Muscle layer of colon (tissue), 2 donors: Measurements from ENCODE around the gene CCDC8.
"Not testable (repeated sequence)": the region's sequence is repeated elsewhere in the genome, so short reads cannot be mapped to it uniquely, and the experiment has no call there.

ENCODE experiments used
- H3K27ac ChIP-seq: one replicate; pipeline ENCODE4 v1.7.0; 2013; ENCODE audit warnings: low read depth, mild to moderate bottlenecking, low read length, moderate library complexity
- H3K27me3 ChIP-seq, 2 donors: one replicate each; pipeline ENCODE4 v1.7.0; 2013; ENCODE audit warnings: low read length in 2 of 2, mild to moderate bottlenecking in 2 of 2; ENCODE audit not compliant: insufficient read depth in 2 of 2, control insufficient read depth in 1 of 2
- H3K36me3 ChIP-seq: one replicate; pipeline ENCODE4 v1.7.0; 2013; ENCODE audit warnings: mild to moderate bottlenecking, low read length; ENCODE audit not compliant: insufficient read depth
- H3K4me1 ChIP-seq: one replicate; pipeline ENCODE4 v1.7.0; 2013; ENCODE audit warnings: mild to moderate bottlenecking, low read length; ENCODE audit not compliant: insufficient read depth
- H3K4me3 ChIP-seq, 2 donors: one replicate each; pipeline ENCODE4 v1.7.0; 2013; ENCODE audit warnings: low read length in 2 of 2, low read depth in 1 of 2, mild to moderate bottlenecking in 1 of 2, moderate library complexity in 1 of 2
- H3K9ac ChIP-seq: one replicate; pipeline ENCODE4 v1.7.0; 2013; ENCODE audit warnings: low read length
- H3K9me3 ChIP-seq: one replicate; pipeline ENCODE4 v1.7.0; 2013; ENCODE audit warnings: mild to moderate bottlenecking, low read length
- donor health status: abdominal sarcoma.
- donor health status: Adenocarcinoma of cecum.

Gene CCDC8

DNA sequence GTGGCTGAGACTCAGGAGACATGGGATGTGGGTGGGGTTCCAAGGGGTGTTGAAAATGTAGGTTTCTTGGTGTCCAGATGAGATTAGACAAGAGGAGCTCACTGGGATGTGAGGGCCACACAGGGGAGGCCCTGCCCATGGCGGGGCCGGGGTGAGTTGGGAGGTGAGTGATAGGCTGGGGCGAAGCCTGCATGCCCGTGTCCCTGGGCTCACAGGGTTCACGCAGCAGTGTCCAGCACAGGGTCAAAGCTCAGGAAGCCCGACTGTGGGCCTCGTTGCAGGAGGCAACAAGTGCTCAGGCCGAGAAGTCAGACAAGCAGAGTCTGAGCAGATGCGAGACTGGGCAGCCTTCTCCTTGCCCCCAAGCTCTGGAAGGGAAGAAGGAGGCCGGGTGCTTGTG, 27.2 kb downstream of the CCDC8 start:
- Histone ChIP-seq H3K9ac (no peak overlapping the region), H3K9me3 (no peaks in the 10 kb centered on the region), H3K4me1 (no peaks in the 10 kb centered on the region), H3K4me3 (no peak overlapping the region), H3K27ac (no peak overlapping the region), H3K36me3 (peaks cover 69% of the 10 kb centered on the region), H3K27me3 (no peaks in the 10 kb centered on the region)

DNA sequence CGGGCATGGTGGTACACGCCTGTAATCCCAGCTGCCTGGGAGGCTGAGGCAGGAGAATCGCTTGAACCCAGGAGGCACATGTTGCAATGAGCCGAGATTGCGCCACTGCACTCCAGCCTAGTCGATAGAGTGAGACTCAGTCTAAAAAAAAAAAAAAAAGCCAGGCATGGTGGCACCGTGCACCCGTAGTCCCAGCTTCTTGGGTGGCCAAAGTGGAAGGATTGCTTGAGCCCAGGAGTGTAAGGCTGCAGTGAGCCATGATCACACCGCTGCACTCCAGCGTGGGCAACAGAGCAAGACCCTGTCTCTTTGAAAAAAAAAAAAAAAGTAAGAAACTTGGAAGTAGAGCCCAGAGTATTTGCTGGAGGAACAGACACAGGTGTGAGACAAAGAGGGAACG, 27.7 kb downstream of the CCDC8 start:
- H3K9me3 ChIP-seq, result no peaks in the 10 kb centered on the region
- H3K4me3 ChIP-seq, result no peak overlapping the region
- no peaks in the 10 kb centered on the region for H3K4me1 ChIP-seq
- peaks cover 66% of the 10 kb centered on the region for H3K36me3 ChIP-seq
- H3K9ac ChIP-seq, result no peak overlapping the region
- H3K27me3 ChIP-seq, result no peaks in the 10 kb centered on the region
- no peak overlapping the region for H3K27ac ChIP-seq

DNA sequence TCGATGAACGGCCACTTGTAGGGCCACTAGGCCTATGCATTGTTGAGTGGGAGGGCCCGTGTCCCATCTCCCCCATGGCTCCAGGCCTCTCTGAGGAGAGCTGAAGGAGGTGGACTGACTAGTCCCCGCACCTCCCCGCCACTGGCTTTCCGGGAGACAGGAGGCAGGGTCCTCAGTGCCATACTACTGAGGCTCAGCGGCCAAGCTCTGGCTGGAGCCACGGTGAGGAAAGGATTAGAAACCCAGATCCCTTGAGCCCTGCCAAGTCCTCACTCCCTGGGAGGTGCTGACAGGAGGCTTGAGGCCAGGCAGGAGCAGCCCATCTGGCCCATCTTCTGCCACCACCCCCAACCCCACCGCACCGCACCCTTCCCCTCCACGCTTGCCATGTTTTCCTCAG, 29.0 kb downstream of the CCDC8 start:
- Histone ChIP-seq H3K36me3 (peaks cover 56% of the 10 kb centered on the region), H3K27me3 (no peaks in the 10 kb centered on the region), H3K9ac (no peak overlapping the region), H3K4me1 (no peaks in the 10 kb centered on the region), H3K9me3 (no peaks in the 10 kb centered on the region), H3K27ac (no peak overlapping the region), H3K4me3 (no peak overlapping the region)

DNA sequence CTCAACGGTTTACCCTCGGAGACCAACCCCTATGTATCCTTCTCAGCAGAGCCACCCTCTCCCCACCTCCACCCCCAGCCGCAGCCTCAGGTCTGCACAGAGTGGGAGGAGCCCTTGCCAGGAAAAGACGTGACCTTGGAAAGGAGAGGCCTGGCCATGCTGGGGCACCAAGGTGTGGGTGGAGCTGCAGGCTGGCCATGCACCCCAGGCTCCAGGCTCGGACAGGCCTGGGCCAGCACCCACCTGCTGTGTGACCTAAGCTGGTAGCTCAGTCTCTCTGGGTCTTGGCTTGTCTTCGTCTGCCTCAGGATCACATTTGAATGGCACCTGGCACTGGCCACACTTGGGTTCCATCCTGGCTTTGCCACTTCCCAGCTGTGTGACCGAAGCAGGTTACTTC, 29.5 kb downstream of the CCDC8 start:
- no peak overlapping the region for H3K9ac ChIP-seq
- H3K4me1 ChIP-seq, result peaks cover under 1% of the 10 kb centered on the region
- no peak overlapping the region for H3K4me3 ChIP-seq
- H3K36me3 ChIP-seq, result peaks cover 51% of the 10 kb centered on the region
- no peaks in the 10 kb centered on the region for H3K27me3 ChIP-seq
- H3K9me3 ChIP-seq, result no peaks in the 10 kb centered on the region
- H3K27ac ChIP-seq, result no peak overlapping the region

DNA sequence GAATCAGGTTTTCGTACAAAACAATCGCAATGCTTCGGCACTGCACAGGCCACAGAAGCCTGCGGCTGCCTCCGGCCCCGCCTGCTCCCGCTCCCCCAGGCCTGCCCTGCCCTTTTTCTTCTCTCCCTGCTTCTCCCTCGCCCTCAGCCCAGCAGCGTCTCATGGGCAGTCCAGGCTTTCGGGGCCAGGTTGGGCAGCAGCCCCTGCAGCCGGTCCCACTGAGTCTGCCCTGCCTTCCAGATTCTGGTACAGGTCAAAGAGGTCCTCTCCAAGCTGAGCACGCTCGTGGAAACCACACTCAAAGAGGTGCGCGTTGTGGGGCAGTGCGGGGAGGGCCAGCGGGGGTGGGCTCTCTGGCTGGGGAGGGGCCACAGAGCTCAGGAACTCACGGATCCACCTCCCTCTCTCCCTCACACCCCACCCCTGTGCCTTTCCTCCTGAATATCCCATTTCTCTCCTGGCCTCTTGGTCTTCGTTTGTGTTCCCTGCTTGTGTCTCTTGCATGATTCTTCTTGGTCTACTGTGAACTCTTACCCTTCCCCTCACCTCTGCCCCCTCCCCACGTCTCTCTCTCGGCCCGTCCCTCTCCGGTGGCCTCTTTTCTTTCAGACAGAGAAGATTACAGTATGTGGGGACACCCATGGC, 30.1 kb downstream of the CCDC8 start:
- Histone ChIP-seq H3K27me3 (no peaks in the 10 kb centered on the region), H3K4me3 (no peak overlapping the region), H3K4me1 (peaks cover 6% of the 10 kb centered on the region), H3K9me3 (no peaks in the 10 kb centered on the region), H3K9ac (no peak overlapping the region), H3K27ac (no peak overlapping the region), H3K36me3 (peaks cover 45% of the 10 kb centered on the region)

DNA sequence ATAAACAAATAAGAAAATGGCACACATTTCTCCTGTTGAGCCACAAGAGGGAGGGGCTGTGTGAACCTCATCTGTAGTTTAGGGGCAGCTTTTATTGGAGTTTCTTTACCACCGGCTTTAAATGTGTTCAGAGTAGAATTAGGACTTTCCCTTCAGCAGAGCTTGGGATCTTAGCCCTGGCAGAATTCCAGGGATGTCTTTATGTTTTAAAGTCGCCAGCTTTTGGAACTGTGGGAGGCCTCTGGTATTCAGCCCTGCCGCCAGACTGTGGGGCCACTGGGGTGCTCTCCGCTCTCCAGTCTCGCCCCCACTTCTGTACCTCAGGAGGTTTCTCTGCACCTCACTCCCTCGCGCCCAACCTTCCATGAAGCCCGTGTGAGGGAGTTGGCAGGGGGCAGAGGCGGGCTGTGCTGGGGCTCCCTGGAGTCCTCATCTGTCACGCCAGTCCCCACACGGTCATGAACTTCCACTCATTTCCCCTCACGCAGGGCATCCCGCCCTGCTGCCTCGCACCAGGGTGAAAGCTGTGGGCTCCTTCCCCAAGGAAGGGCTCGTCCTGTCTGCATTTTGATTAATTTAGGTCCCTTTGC, 31.5 kb downstream of the CCDC8 start:
- no peak overlapping the region for H3K27ac ChIP-seq
- peaks cover 39% of the 10 kb centered on the region for H3K36me3 ChIP-seq
- no peaks in the 10 kb centered on the region for H3K27me3 ChIP-seq
- no peak overlapping the region for H3K9ac ChIP-seq
- no peaks in the 10 kb centered on the region for H3K9me3 ChIP-seq
- H3K4me3 ChIP-seq, result no peak overlapping the region
- H3K4me1 ChIP-seq, result peaks cover 18% of the 10 kb centered on the region

DNA sequence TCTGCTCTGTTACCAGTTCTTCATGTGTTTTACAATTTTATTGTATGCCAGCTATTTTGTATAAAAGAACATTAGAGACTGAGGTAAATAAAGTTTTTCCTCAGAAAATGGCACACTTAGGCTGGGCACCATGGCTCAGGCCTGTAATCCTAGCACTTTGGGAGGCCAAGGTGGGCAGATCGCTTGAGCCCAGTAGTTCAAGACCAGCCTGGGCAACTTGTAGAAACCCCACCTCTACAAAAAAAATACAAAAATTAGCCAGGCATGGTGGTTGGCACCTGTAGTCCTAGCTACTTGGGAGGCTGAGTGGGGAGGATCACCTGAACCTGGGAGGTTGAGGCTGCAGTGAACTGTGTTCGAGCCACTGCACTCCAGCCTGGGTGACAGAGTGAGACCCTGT, 32.0 kb downstream of the CCDC8 start:
- H3K27me3 ChIP-seq, result no peaks in the 10 kb centered on the region
- no peak overlapping the region for H3K4me3 ChIP-seq
- no peaks in the 10 kb centered on the region for H3K9me3 ChIP-seq
- no peak overlapping the region for H3K9ac ChIP-seq
- H3K36me3 ChIP-seq, result peaks cover 44% of the 10 kb centered on the region
- H3K27ac ChIP-seq, result no peak overlapping the region
- peaks cover 18% of the 10 kb centered on the region for H3K4me1 ChIP-seq

DNA sequence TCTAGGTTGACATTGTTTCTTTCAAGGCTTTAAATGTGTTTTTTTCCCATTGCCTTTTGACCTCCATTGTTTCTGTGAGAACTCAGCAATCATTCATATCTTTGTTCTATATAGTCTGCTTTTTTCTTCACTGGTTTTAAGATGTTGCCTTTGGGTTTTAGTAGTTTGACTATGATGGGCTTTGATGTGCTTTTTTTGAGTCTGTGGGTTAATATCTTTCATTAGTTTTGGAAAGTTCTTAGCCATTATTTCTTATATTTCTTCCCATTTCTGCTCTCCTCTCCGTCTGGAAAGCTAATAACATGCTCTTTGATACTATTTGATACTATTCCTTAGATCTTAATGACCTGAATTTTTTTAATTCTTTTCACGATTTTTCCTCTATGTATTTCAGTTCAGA, 32.7 kb downstream of the CCDC8 start:
- Histone ChIP-seq H3K36me3 (peaks cover 51% of the 10 kb centered on the region), H3K4me3 (no peak overlapping the region), H3K27ac (no peak overlapping the region), H3K9ac (no peak overlapping the region), H3K4me1 (peaks cover 18% of the 10 kb centered on the region), H3K9me3 (no peaks in the 10 kb centered on the region), H3K27me3 (no peaks in the 10 kb centered on the region)

DNA sequence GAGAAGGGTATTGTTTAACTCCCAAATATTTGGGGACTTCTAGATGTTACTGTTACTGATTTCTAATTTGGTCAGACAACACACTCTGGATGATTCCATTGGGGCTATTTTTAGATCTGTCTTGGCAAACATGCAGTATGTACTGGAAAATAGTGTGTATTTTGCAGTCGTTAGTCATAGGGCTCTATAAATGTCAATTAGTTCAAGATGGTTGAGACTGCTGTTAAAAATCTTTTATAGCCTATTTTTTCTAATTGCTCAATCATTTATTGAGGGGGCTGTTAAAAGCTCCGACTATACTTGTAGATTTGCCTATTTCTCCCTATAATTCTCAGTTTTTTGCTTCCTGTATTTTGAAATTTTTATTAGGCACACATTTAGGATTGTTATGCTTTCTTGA, 35.1 kb downstream of the CCDC8 start:
- H3K4me3 ChIP-seq, result no peak overlapping the region
- H3K36me3 ChIP-seq, result peaks cover 37% of the 10 kb centered on the region
- no peak overlapping the region for H3K27ac ChIP-seq
- H3K9ac ChIP-seq, result no peak overlapping the region
- H3K4me1 ChIP-seq, result peaks cover 29% of the 10 kb centered on the region
- no peaks in the 10 kb centered on the region for H3K27me3 ChIP-seq
- no peaks in the 10 kb centered on the region for H3K9me3 ChIP-seq

DNA sequence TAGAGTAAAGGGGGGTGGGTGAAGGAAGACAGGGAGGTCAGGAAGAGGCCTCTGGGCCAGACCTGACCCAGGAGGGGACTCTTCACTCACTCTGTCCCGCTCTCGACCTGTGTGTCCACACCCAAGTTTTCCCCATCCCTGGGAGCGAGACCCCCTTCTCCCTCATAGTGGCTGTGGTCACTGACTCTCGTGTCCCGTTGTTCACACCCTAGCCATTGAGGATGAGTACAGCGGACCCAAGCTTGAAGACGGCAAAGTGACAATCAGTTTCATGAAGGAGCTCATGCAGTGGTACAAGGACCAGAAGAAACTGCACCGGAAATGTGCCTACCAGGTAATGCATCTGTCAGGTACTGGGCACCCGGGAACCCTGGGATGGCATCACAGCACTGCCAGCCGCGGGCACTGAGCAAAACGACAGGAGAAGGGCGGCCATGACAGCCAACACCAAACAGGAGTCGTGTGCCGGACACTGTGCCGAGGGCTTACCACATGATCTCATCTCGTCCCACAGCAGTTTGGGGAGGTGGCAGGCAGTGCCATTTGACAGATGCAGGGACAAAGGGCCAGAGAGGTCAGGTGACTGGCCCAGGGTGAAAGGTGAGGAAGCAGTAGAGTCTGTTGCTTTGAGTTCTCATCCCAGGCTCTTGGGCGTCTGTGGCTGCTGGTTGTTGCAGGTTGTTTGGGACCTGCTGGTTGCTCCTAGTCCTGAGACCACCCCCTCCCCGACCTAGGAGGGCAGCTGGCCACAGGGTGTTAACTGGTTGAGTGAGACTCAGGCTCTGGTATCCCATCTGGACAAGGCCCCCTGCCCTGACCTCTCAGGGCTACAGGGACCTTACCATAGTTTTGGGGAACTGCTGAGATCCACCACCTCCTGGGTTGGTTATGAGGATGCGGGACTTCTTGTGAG, 36.9 kb downstream of the CCDC8 start:
- Histone ChIP-seq H3K4me1 (peaks cover 39% of the 10 kb centered on the region), H3K27ac (no peak overlapping the region), H3K4me3 (no peak overlapping the region), H3K9ac (no peak overlapping the region), H3K27me3 (no peaks in the 10 kb centered on the region), H3K36me3 (peaks cover 24% of the 10 kb centered on the region), H3K9me3 (no peaks in the 10 kb centered on the region)

DNA sequence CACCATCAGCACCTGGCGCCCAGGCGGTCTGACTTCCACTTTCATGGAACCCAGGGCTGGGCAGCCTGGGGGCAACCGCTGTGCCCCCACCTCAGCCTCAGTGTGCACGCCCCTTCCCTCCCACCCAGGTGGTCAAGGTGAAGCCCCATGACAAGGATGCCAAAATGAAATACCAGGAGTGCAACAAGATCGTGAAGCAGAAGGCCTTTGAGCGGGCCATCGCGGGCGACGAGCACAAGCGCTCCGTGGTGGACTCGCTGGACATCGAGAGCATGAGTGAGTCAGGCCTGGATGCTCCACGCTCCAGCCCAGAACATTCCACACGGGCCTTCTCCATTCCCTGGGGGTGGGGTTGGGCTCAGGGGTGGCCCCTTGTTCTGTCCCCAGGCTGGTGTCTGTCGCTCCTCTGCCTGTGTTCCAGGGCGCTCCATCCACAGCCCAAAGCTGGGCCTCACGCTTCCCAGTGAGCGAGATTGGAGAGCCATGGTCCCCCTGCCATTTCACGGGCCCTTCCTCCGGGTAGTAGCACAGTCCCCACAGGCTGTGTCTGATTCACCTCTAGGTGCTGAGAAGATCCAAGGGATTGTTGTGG, 37.8 kb downstream of the CCDC8 start:
- not testable (repeated sequence) for H3K9ac ChIP-seq, H3K27ac ChIP-seq, H3K27me3 ChIP-seq, H3K9me3 ChIP-seq, H3K4me3 ChIP-seq
- peaks cover 39% of the 10 kb centered on the region for H3K4me1 ChIP-seq
- H3K36me3 ChIP-seq, result peaks cover 19% of the 10 kb centered on the region
